MM.1S (cell line): Measurements from ENCODE around the gene DDC.

Source experiments
- DNase-seq: peaks from one replicate; pipeline ENCODE4 v3.0.0-alpha.2; 2015
- H2AFZ ChIP-seq: fragments of 300-600 bp; sonication (generic); 2 replicates; pipeline ENCODE4 v1.6.0; 2016; ENCODE audit warnings: antibody characterized with exemption, low read length
- H3F3A ChIP-seq: fragments of 300-600 bp; sonication (generic); 2 replicates; pipeline ENCODE4 v1.6.1; 2016; ENCODE audit warnings: mild to moderate bottlenecking, antibody characterized with exemption, low read length, moderate library complexity, mixed read lengths; ENCODE audit not compliant: insufficient read depth
- H3K27ac ChIP-seq: fragments of 300-600 bp; sonication (generic); 2 replicates; pipeline ENCODE4 v1.5.1; 2016; ENCODE audit warnings: mild to moderate bottlenecking, low read length
- H3K27me3 ChIP-seq: fragments of 300-600 bp; sonication (generic); replicated peaks from 2 replicates; pipeline ENCODE4 v1.6.0; 2016; ENCODE audit warnings: low read length; ENCODE audit not compliant: insufficient read depth
- H3K36me3 ChIP-seq: fragments of 300-600 bp; sonication (generic); replicated peaks from 2 replicates; pipeline ENCODE4 v1.6.1; 2016; ENCODE audit warnings: mild to moderate bottlenecking, low read length, mixed read lengths; ENCODE audit not compliant: insufficient read depth
- H3K4me1 ChIP-seq: fragments of 300-600 bp; sonication (generic); 2 replicates; pipeline ENCODE4 v1.6.1; 2016; ENCODE audit warnings: low read length, mixed read lengths
- H3K4me2 ChIP-seq: fragments of 300-600 bp; sonication (generic); 2 replicates; pipeline ENCODE4 v1.6.0; 2016; ENCODE audit warnings: low read depth, low read length
- H3K4me3 ChIP-seq: fragments of 300-600 bp; sonication (generic); 2 replicates; pipeline ENCODE4 v1.5.1; 2016; ENCODE audit warnings: low read length, mixed read lengths
- H3K79me2 ChIP-seq: fragments of 300-600 bp; sonication (generic); 2 replicates; pipeline ENCODE4 v1.6.1; 2016; ENCODE audit warnings: mixed run types, low read length, mixed read lengths
- H3K9ac ChIP-seq: fragments of 300-600 bp; sonication (generic); 2 replicates; pipeline ENCODE4 v1.6.1; 2016; ENCODE audit warnings: low read length, mixed read lengths
- H3K9me2 ChIP-seq: fragments of 300-600 bp; sonication (generic); replicated peaks from 2 replicates; pipeline ENCODE4 v1.6.1; 2016; ENCODE audit warnings: mild to moderate bottlenecking, low read length, mixed read lengths; ENCODE audit not compliant: insufficient read depth
- H3K9me3 ChIP-seq: fragments of 300-600 bp; sonication (generic); replicated peaks from 2 replicates; pipeline ENCODE4 v1.6.1; 2016; ENCODE audit warnings: mild to moderate bottlenecking, low read length, mixed read lengths; ENCODE audit not compliant: insufficient read depth
- H4K20me1 ChIP-seq: fragments of 300-600 bp; sonication (generic); 2 replicates; pipeline ENCODE4 v1.6.1; 2016; ENCODE audit warnings: mild to moderate bottlenecking, low read length, moderate library complexity, mixed read lengths; ENCODE audit not compliant: insufficient read depth
- CTCF ChIP-seq: fragments of 300-600 bp; sonication (generic); IDR thresholded peaks from 2 replicates; pipeline ENCODE4 v1.5.1; 2016; ENCODE audit warnings: antibody characterized with exemption, low read length, mixed read lengths
- EZH2 ChIP-seq: fragments of 300-600 bp; sonication (generic); optimal IDR thresholded peaks from 2 replicates; pipeline ENCODE3; 2017; ENCODE audit warnings: low read depth, mild to moderate bottlenecking, antibody characterized with exemption, low read length, mixed read lengths
- EZH2phosphoT487 ChIP-seq: fragments of 300-600 bp; sonication (generic); IDR thresholded peaks from 2 replicates; pipeline ENCODE4 v1.6.1; 2018; ENCODE audit warnings: antibody characterized with exemption, low read length

The DDC gene

DNA sequence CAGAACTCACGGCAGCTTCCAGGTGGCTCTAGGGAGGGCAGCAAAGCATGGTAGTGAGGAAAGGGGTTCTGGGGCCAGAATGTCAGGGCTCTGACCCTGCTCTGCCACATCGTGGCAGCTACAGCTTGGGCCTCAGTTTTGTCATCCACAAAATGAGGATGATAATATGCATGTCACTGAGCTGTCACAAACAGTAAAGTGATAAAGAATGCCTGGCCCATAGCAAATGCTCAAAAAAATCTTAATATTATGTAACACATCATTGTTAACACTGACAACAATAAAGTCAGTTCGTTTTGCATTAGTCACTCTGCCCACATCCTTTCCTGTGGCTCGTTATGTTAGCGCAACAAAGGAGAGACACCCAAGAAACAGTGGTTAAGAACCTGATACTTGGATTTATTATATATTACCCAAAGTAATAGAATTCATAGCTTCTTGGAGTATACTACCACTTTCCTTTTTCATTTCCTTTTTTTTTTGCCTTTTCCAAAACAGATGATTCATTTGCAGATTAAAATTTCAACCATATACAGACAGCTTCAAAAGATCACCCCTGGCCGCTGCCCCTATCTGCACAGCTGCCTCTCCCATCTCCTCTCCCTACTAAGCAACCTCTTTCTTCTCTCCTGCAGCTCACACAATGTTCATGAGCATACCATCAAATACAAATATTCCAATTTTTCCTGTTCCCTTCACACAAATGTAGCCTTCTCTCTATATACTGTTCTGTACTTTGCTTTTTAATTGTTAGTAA is 45.5 kb upstream of the DDC start:
- no peaks in the 10 kb centered on the region for H3K36me3 ChIP-seq
- H3K9me2 ChIP-seq: no peaks in the 10 kb centered on the region
- no peak for DNase-seq
- no peak overlapping the region for H3K27ac ChIP-seq
- no peak overlapping the region for H3K4me3 ChIP-seq
- TF ChIP-seq EZH2phosphoT487 (no peak), EZH2 (no peak), CTCF (no peak)
- no peaks in the 10 kb centered on the region; the same call in 1 of the 2 replicates for H3K27me3 ChIP-seq
- no peaks in the 10 kb centered on the region for H4K20me1 ChIP-seq
- H3K79me2 ChIP-seq: no peaks in the 10 kb centered on the region
- H3K4me2 ChIP-seq: no peak overlapping the region
- H3K4me1 ChIP-seq: peaks cover 8% of the 10 kb centered on the region; the same call in 1 of the 2 replicates
- H3K9ac ChIP-seq: no peak overlapping the region
- H3F3A ChIP-seq: peaks cover 8% of the 10 kb centered on the region; the same call in 1 of the 2 replicates
- no peak overlapping the region for H2AFZ ChIP-seq
- no peaks in the 10 kb centered on the region for H3K9me3 ChIP-seq

DNA sequence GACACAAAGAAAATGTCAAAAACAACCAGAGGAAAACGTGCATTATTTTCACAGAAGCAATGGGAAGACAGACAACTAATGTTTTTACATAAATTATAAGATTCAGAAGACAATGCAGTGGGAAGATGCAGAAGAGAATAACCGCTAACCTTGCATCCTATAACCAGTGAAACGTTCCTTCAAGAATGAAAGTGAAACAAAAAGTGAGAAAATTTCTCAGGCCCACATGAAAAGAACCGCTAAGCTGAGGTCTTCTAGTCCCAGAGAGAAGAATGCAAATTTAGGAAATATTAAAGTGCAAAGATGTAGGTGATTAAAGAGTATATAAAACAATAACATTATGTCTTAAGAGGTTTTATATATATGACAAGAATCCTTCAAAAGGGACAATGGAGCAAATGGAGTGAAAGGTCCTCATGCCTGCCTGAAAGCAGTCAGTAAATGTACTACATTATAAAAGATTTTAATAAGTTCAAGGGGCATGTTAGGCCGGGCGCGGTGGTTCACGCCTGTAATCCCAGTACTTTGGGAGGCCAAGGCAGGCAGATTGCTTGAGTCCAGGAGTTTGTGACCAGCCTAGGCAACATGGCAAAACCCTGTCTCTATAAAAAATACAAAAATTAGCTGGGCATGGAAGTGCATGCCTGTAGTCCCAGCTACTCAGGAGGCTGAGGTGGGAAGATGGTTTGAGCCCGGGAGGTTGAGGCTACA is 43.1 kb upstream of the DDC start:
- H4K20me1 ChIP-seq: no peaks in the 10 kb centered on the region
- H2AFZ ChIP-seq: no peak overlapping the region
- H3K27ac ChIP-seq: no peak overlapping the region
- peak overlapping the region; percentile 49 for H3K4me2 ChIP-seq
- no peak overlapping the region for H3K4me3 ChIP-seq
- no peaks in the 10 kb centered on the region for H3K9me2 ChIP-seq
- peaks cover 8% of the 10 kb centered on the region; the same call in 1 of the 2 replicates for H3K4me1 ChIP-seq
- no peaks in the 10 kb centered on the region for H3K9me3 ChIP-seq
- no peak for TF ChIP-seq CTCF
- TF ChIP-seq EZH2: no peak
- no peak for TF ChIP-seq EZH2phosphoT487
- no peaks in the 10 kb centered on the region for H3K36me3 ChIP-seq
- no peaks in the 10 kb centered on the region for H3K79me2 ChIP-seq
- peaks cover 8% of the 10 kb centered on the region; the same call in 1 of the 2 replicates for H3F3A ChIP-seq
- DNase-seq: peak; percentile 87
- H3K9ac ChIP-seq: no peak overlapping the region
- H3K27me3 ChIP-seq: no peaks in the 10 kb centered on the region; the same call in 1 of the 2 replicates

DNA sequence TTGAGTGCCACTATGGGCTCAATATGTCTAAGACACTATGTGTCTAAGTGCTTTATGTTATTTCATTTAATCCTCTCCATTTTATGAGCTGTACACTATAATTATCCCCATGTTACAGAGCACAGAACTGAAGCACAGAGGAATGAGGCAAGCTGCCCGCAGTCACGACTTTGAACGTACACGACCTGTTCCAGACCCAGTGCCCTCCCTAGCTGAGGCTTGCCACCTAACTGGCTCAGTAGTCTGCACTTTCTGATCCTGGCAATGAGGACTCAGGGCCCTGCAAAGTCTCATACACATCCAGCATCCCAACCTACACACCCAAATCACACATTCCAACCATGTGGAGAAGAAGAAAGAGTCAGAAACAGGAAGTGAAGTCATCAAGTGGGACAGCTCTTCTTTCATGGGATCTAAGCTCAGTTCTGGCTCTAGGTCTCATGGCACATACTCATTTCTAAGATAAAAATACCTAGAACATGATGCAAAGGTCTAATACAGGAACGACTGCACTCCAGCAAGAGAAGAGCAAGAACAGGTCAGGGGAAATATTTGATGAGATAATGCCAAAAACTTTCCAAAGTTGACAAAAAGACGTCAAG is 42.4 kb upstream of the DDC start:
- Histone ChIP-seq H3K4me2 (peak overlapping the region; percentile 49), H4K20me1 (no peaks in the 10 kb centered on the region), H2AFZ (no peak overlapping the region), H3K4me1 (peaks cover 8% of the 10 kb centered on the region; the same call in 1 of the 2 replicates), H3K9me3 (no peaks in the 10 kb centered on the region), H3K27ac (no peak overlapping the region), H3K9me2 (no peaks in the 10 kb centered on the region), H3K36me3 (no peaks in the 10 kb centered on the region), H3K9ac (no peak overlapping the region), H3K79me2 (no peaks in the 10 kb centered on the region), H3K4me3 (no peak overlapping the region), H3F3A (peaks cover 8% of the 10 kb centered on the region; the same call in 1 of the 2 replicates), H3K27me3 (no peaks in the 10 kb centered on the region; the same call in 1 of the 2 replicates)
- TF ChIP-seq CTCF: no peak
- no peak for TF ChIP-seq EZH2
- no peak for TF ChIP-seq EZH2phosphoT487
- DNase-seq: no peak
